GM23338 (cell line): ENCODE results near the gene CNOT6L. TPM values are rescaled to one million over a fixed set of nuclear protein-coding genes. Genes with fewer than 3 reads are reported as not detected.
A peak's percentile ranks its signal among the peaks of the same experiment; 100 is the strongest.

ENCODE experiments used
- ATAC-seq: fragments of 200-7000 bp; cut with Tn5 transposase; 3 replicates; pipeline ENCODE4 v1.9.1; 2020
- DNase-seq: peaks from one replicate; pipeline ENCODE4 v3.0.0-alpha.2; 2015; ENCODE audit warnings: low spot score
- H2AFZ ChIP-seq: fragments of 200-600 bp; sonication (generic); 2 replicates; pipeline ENCODE4 v1.8.0; 2016; ENCODE audit warnings: antibody characterized with exemption, mild to moderate bottlenecking, moderate library complexity
- H3F3A ChIP-seq: fragments of 200-600 bp; sonication (generic); replicated peaks from 2 replicates; pipeline ENCODE4 v1.8.0; 2017; ENCODE audit warnings: antibody characterized with exemption, mixed run types, low read depth
- H3K27ac ChIP-seq: fragments of 200-600 bp; sonication (generic); 2 replicates; pipeline ENCODE4 v1.6.1; 2016; ENCODE audit warnings: low read depth
- H3K27me3 ChIP-seq: fragments of 200-600 bp; sonication (generic); 2 replicates; pipeline ENCODE4 v1.8.0; 2016; ENCODE audit warnings: mild to moderate bottlenecking, mixed run types, moderate library complexity; ENCODE audit not compliant: insufficient read depth
- H3K36me3 ChIP-seq: fragments of 200-600 bp; sonication (generic); 2 replicates; pipeline ENCODE4 v1.8.0; 2016; ENCODE audit warnings: mild to moderate bottlenecking; ENCODE audit not compliant: insufficient read depth
- H3K4me1 ChIP-seq: fragments of 200-600 bp; sonication (generic); 2 replicates; pipeline ENCODE4 v1.8.0; 2016; ENCODE audit warnings: mild to moderate bottlenecking, moderate library complexity; ENCODE audit not compliant: insufficient read depth
- H3K4me2 ChIP-seq: fragments of 200-600 bp; sonication (generic); 2 replicates; pipeline ENCODE4 v1.7.1; 2017; ENCODE audit warnings: mixed run types
- H3K4me3 ChIP-seq: fragments of 200-600 bp; sonication (generic); 2 replicates; pipeline ENCODE4 v1.6.1; 2016; ENCODE audit warnings: mixed run types
- H3K79me2 ChIP-seq: fragments of 200-600 bp; sonication (generic); replicated peaks from 2 replicates; pipeline ENCODE4 v1.8.0; 2017; ENCODE audit warnings: mild to moderate bottlenecking; ENCODE audit not compliant: insufficient read depth
- H3K9me2 ChIP-seq: fragments of 200-600 bp; sonication (generic); 2 replicates; pipeline ENCODE4 v1.8.0; 2017; ENCODE audit not compliant: insufficient read depth
- H4K20me1 ChIP-seq: fragments of 200-600 bp; sonication (generic); replicated peaks from 2 replicates; pipeline ENCODE4 v1.8.0; 2017; ENCODE audit warnings: mild to moderate bottlenecking; ENCODE audit not compliant: insufficient read depth
- H3K27ac Mint-ChIP-seq: 2 replicates; pipeline ENCODE4 v1.8.0; 2020; ENCODE audit warnings: inconsistent platforms, mild to moderate bottlenecking, moderate library complexity, mixed read lengths
- H3K27me3 Mint-ChIP-seq: 3 replicates; pipeline ENCODE4 v1.8.0; 2022; ENCODE audit warnings: low read depth, mild to moderate bottlenecking, moderate library complexity, mixed read lengths, inconsistent platforms; ENCODE audit not compliant: insufficient read depth, poor library complexity
- H3K36me3 Mint-ChIP-seq: 3 replicates; pipeline ENCODE4 v1.8.0; 2021; ENCODE audit warnings: low read depth, mild to moderate bottlenecking, inconsistent platforms, moderate library complexity, mixed read lengths
- H3K4me1 Mint-ChIP-seq: 3 replicates; pipeline ENCODE4 v1.8.0; 2020; ENCODE audit warnings: mild to moderate bottlenecking, inconsistent platforms, mixed read lengths
- H3K4me3 Mint-ChIP-seq: 3 replicates; pipeline ENCODE4 v1.8.0; 2021; ENCODE audit warnings: moderate library complexity, mild to moderate bottlenecking, inconsistent platforms, mixed read lengths
- H3K9me3 Mint-ChIP-seq: 3 replicates; pipeline ENCODE4 v1.8.0; 2020; ENCODE audit warnings: moderate library complexity, mild to moderate bottlenecking, inconsistent platforms, mixed read lengths
- STAT1 ChIP-seq: IDR thresholded peaks from one replicate; pipeline ENCODE4 v1.6.1; 2016; ENCODE audit warnings: antibody characterized with exemption; ENCODE audit not compliant: unreplicated experiment
- ZNF114 ChIP-seq: fragments of 250-450 bp; sonication (Bioruptor Pico); IDR thresholded peaks from 2 replicates; pipeline ENCODE4 v1.5.0; 2020; ENCODE audit warnings: mild to moderate bottlenecking, moderate library complexity
- ZNF331 ChIP-seq: fragments of 250-450 bp; sonication (Bioruptor Pico); IDR thresholded peaks from 2 replicates; pipeline ENCODE4 v1.5.0; 2020; ENCODE audit warnings: low read depth, mild to moderate bottlenecking, moderate library complexity
- polyA plus RNA-seq: library from polyadenylated mRNA; unstranded; fragments of >200 nt; fragmentation: Nextera tagmentation; extraction: Ambion mirVana; gene quantifications from 2 replicates; pipeline ENCODE4 v1.2.1, GENCODE V29; 2016
- small RNA-seq: library from RNA; depleted of rRNA; stranded (forward); fragments of <200 nt; gene quantifications from one replicate; pipeline ENCODE3, GENCODE V24; 2014; ENCODE audit warnings: low replicate concordance
- total RNA-seq: library from RNA; depleted of rRNA; stranded (reverse); fragments of >200 nt; shearing (Covaris generic); gene quantifications from 2 replicates; pipeline ENCODE4 v1.2.3, GENCODE V29; 2014; rRNA removed

Gene CNOT6L
- total and polyA plus RNA-seq, 2 experiments from 2014 or later: 3.2 to 13.9 TPM

- Mint-ChIP-seq H3K4me1 (peaks cover 25% of the 10 kb centered on the region), H3K9me3 (no peaks in the 10 kb centered on the region; the same call in 1 of the 3 replicates), H3K27ac (no peak overlapping the region; the same call in 1 of the 2 replicates), H3K36me3 (peaks cover 3% of the 10 kb centered on the region; the same call in 1 of the 3 replicates), H3K27me3 (no peaks in the 10 kb centered on the region), H3K4me3 (no peak overlapping the region)
- peaks cover 14% of the 10 kb centered on the region; the same call in 1 of the 2 replicates for H3K9me2 ChIP-seq
- no peak overlapping the region for H3K4me3 ChIP-seq
- no peaks in the 10 kb centered on the region for H3K79me2 ChIP-seq
- peaks cover 26% of the 10 kb centered on the region for H3K4me1 ChIP-seq
- H3K36me3 ChIP-seq: no peaks in the 10 kb centered on the region
- no peaks in the 10 kb centered on the region for H3F3A ChIP-seq
- no peak overlapping the region for H3K27ac ChIP-seq
- H4K20me1 ChIP-seq: no peaks in the 10 kb centered on the region
- peak overlapping the region; percentile 17 for H3K4me2 ChIP-seq
- DNase-seq (no peak), ATAC-seq (no peak)
- 0 out of 2 replicates have a peak overlapping the region, but pooled peaks have one; percentile 25 for H2AFZ ChIP-seq
- TF ChIP-seq ZNF114 (CRISPR knock-in tag) (no peak), STAT1 (no peak)
- no peaks in the 10 kb centered on the region for H3K27me3 ChIP-seq
Observed at GRCh38 chr4:77669946-77670590, 149.1 kb downstream of the CNOT6L start.

DNA sequence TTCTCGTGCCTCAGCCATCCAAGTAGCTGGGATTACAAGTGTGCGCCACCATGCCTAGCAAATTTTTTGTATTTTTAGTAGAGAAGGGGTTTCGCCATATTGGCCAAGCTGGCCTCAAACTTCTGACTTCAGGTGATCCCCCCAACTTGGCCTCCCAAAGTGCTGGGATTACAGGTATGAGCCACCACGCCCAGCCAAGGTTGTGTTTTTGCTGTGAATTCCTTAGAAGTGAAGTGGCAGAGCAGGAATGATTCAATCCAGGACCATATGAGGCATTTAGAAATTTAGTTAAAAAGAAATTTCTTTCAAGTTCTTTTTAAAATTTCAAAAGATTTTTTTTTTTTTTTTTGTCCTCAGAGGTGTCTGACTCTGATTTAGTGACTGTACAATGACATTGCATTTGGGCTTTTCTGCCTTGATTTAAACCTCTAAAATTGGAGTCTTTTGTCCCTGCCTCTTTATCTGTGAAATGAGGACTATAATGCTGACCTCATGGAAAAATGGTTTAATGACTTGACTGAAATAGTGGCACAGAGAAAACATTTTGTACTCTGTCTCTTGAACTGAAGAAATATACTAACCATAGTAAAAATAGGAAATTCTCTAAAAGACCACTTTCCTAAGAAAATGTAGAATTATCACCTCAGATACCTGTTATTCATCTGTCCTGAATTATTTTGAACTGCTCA, 153.6 kb downstream of the CNOT6L start:
- H3K27me3 ChIP-seq: no peaks in the 10 kb centered on the region
- no peak overlapping the region for H2AFZ ChIP-seq
- H3K4me2 ChIP-seq: no peak overlapping the region
- peaks cover 8% of the 10 kb centered on the region for H3K4me1 ChIP-seq
- no peaks in the 10 kb centered on the region for H3K79me2 ChIP-seq
- H3K36me3 ChIP-seq: no peaks in the 10 kb centered on the region
- H3K9me2 ChIP-seq: peaks cover 11% of the 10 kb centered on the region; the same call in 1 of the 2 replicates
- no peak for TF ChIP-seq ZNF331
- H3K4me1 Mint-ChIP-seq: peaks cover 8% of the 10 kb centered on the region
- H3K36me3 Mint-ChIP-seq: peaks cover under 1% of the 10 kb centered on the region; the same call in 1 of the 3 replicates
- no peak overlapping the region for H3K4me3 Mint-ChIP-seq
- no peak overlapping the region for H3K4me3 ChIP-seq
- no peaks in the 10 kb centered on the region; the same call in 1 of the 3 replicates for H3K9me3 Mint-ChIP-seq
- no peak overlapping the region for H3K27ac ChIP-seq
- peaks cover 2% of the 10 kb centered on the region for H3K27me3 Mint-ChIP-seq
- no peaks in the 10 kb centered on the region for H3F3A ChIP-seq
- ATAC-seq (no peak), DNase-seq (no peak)
- H3K27ac Mint-ChIP-seq: no peak overlapping the region
- no peaks in the 10 kb centered on the region for H4K20me1 ChIP-seq

Small RNA genes within 50 kb of the gene (small RNA-seq; reads per million reads assigned to genes)
- gene AC112225.1 (not detected), gene RF00612 (0.10 reads per million)

Other genes with a start within 250 kb of the CNOT6L start
- gene CXCL13, start 213.5 kb downstream of the CNOT6L start, total RNA-seq: not detected in 2 replicates
- not detected in 2 replicates for gene CXCL13, start 213.5 kb downstream of the CNOT6L start, polyA plus RNA-seq
- 29.2 and 64.4 TPM in 2 replicates for gene MRPL1, start 43.5 kb upstream of the CNOT6L start, total RNA-seq
- 45.7 and 46.5 TPM in 2 replicates for gene MRPL1, start 43.5 kb upstream of the CNOT6L start, polyA plus RNA-seq
- gene FRAS1, start 238.0 kb upstream of the CNOT6L start, total RNA-seq: 108 and 111 TPM in 2 replicates
- 10.3 and 12.4 TPM in 2 replicates for gene FRAS1, start 238.0 kb upstream of the CNOT6L start, polyA plus RNA-seq